Measurements from ENCODE around the gene KLHL29. TPM values are rescaled to one million over a fixed set of nuclear protein-coding genes. Genes with fewer than 3 reads are reported as not detected.
"Not testable (repeated sequence)": the region's sequence is repeated elsewhere in the genome, so short reads cannot be mapped to it uniquely, and the experiment has no call there.

The KLHL29 gene
- total RNA-seq, 5 donors from 2014 or later (not counting 1 experiment from before 2014, with no cell fraction given): 1.8 to 6.6 (median 2.5) TPM

GRCh38 chr2:23387845-23388244 is 2.9 kb downstream of the KLHL29 start:
- H3K27me3 Mint-ChIP-seq: peaks cover 48 to 61% of the 10 kb centered on the region in 2 donors
- no CpG with 5 or more reads among the region's 3 CpGs for WGBS (ENCODE audit: insufficient coverage)
- H3K27me3 ChIP-seq (replicated peaks in 1 of 2; ENCODE audit: control insufficient read depth in 2 of 2, extremely low read depth in 1 of 2, insufficient read depth in 2 of 2, low read length in 1 of 2): peaks cover 15 to 35% of the 10 kb centered on the region in 2 experiments

GRCh38 chr2:23388294-23388693 is 3.3 kb downstream of the KLHL29 start:
- CTCF ChIA-PET: no interaction called here
- peaks cover 18 to 53% (median 31%) of the 10 kb centered on the region in 3 donors for H3K4me1 Mint-ChIP-seq
- no peak overlapping the region for H3K4me3 Mint-ChIP-seq

More at GRCh38 chr2:23387845-23388244, 2.9 kb downstream of the KLHL29 start:
- POLR2A ChIA-PET: no interaction called here
- CTCF ChIA-PET: no interaction called here
- H3K4me3 Mint-ChIP-seq: peak overlapping the region in 2 of 3 donors; percentile 10 to 94
- ATAC-seq (replicated peaks in 1 of 4) (no peak), DNase-seq (no peak)
- H3K4me1 Mint-ChIP-seq: peaks cover 17 to 48% (median 29%) of the 10 kb centered on the region in 3 donors
- H3K27ac Mint-ChIP-seq: no peak overlapping the region
- peaks cover 11 to 24% of the 10 kb centered on the region in 2 experiments for H3K4me1 ChIP-seq (ENCODE audit: control insufficient read depth in 1 of 2, extremely low read depth in 1 of 2, insufficient read depth in 2 of 2, low read length in 2 of 2)
- no peaks in the 10 kb centered on the region for H3K9me3 Mint-ChIP-seq
- H3K36me3 Mint-ChIP-seq: no peaks in the 10 kb centered on the region
- no peak overlapping the region for H3K4me3 ChIP-seq (ENCODE audit: control insufficient read depth in 1 of 2, extremely low read depth in 1 of 2, low read length in 1 of 2)
- H3K9me3 ChIP-seq: no peaks in the 10 kb centered on the region
- H3K27ac ChIP-seq (ENCODE audit: low read length): no peak overlapping the region
- no peaks in the 10 kb centered on the region for H3K36me3 ChIP-seq (ENCODE audit: control insufficient read depth in 2 of 2, extremely low read depth in 1 of 2, insufficient read depth in 1 of 2, low read length in 1 of 2)

GRCh38 chr2:23388756-23389514 is 4.0 kb downstream of the KLHL29 start:
- H3K36me3 Mint-ChIP-seq: no peaks in the 10 kb centered on the region
- POLR2A ChIA-PET: no interaction called here
- WGBS (ENCODE audit: insufficient coverage): no CpG with 5 or more reads among the region's 4 CpGs
- no peaks in the 10 kb centered on the region for H3K9me3 ChIP-seq
- no peaks in the 10 kb centered on the region for H3K9me3 Mint-ChIP-seq
- H3K4me3 Mint-ChIP-seq: peak overlapping the region in 1 of 3 donors; percentile 41
- H3K36me3 ChIP-seq (ENCODE audit: control insufficient read depth in 2 of 2, extremely low read depth in 1 of 2, insufficient read depth in 1 of 2, low read length in 1 of 2): no peaks in the 10 kb centered on the region
- H3K27me3 ChIP-seq (replicated peaks in 1 of 2; ENCODE audit: control insufficient read depth in 2 of 2, extremely low read depth in 1 of 2, insufficient read depth in 2 of 2, low read length in 1 of 2): peaks cover 18 to 35% of the 10 kb centered on the region in 2 experiments
- H3K27ac ChIP-seq (ENCODE audit: low read length): no peak overlapping the region
- DNase-seq (no peak), ATAC-seq (replicated peaks in 1 of 4) (no peak)
- no peak overlapping the region for H3K4me3 ChIP-seq (ENCODE audit: control insufficient read depth in 1 of 2, extremely low read depth in 1 of 2, low read length in 1 of 2)
- CTCF ChIA-PET: no interaction called here
- H3K27ac Mint-ChIP-seq: peak overlapping the region in 1 of 2 donors; percentile 37
- peaks cover 48 to 62% of the 10 kb centered on the region in 2 donors for H3K27me3 Mint-ChIP-seq
- H3K4me1 Mint-ChIP-seq: peaks cover 21 to 59% (median 35%) of the 10 kb centered on the region in 3 donors
- H3K4me1 ChIP-seq (ENCODE audit: control insufficient read depth in 1 of 2, extremely low read depth in 1 of 2, insufficient read depth in 2 of 2, low read length in 2 of 2): peaks cover 20 to 24% of the 10 kb centered on the region in 2 experiments

More at GRCh38 chr2:23388294-23388693, 3.3 kb downstream of the KLHL29 start:
- Histone ChIP-seq H3K4me1 (ENCODE audit: control insufficient read depth in 1 of 2, extremely low read depth in 1 of 2, insufficient read depth in 2 of 2, low read length in 2 of 2) (peaks cover 14 to 24% of the 10 kb centered on the region in 2 experiments), H3K36me3 (ENCODE audit: control insufficient read depth in 2 of 2, extremely low read depth in 1 of 2, insufficient read depth in 1 of 2, low read length in 1 of 2) (no peaks in the 10 kb centered on the region), H3K27me3 (replicated peaks in 1 of 2; ENCODE audit: control insufficient read depth in 2 of 2, extremely low read depth in 1 of 2, insufficient read depth in 2 of 2, low read length in 1 of 2) (peaks cover 18 to 36% of the 10 kb centered on the region in 2 experiments), H3K4me3 (ENCODE audit: control insufficient read depth in 1 of 2, extremely low read depth in 1 of 2, low read length in 1 of 2) (no peak overlapping the region), H3K27ac (ENCODE audit: low read length) (no peak overlapping the region), H3K9me3 (no peaks in the 10 kb centered on the region)
- H3K9me3 Mint-ChIP-seq: no peaks in the 10 kb centered on the region
- WGBS (ENCODE audit: insufficient coverage): no CpG with 5 or more reads among the region's 3 CpGs
- DNase-seq (no peak), ATAC-seq (replicated peaks in 1 of 4) (no peak)
- no peak overlapping the region for H3K27ac Mint-ChIP-seq
- H3K27me3 Mint-ChIP-seq: peaks cover 48 to 63% of the 10 kb centered on the region in 2 donors
- no peaks in the 10 kb centered on the region for H3K36me3 Mint-ChIP-seq
- POLR2A ChIA-PET: no interaction called here

GRCh38 chr2:23390152-23390551 is 5.2 kb downstream of the KLHL29 start:
- ChIA-PET CTCF (no interaction called here), POLR2A (no interaction called here)
- Histone ChIP-seq H3K27ac (ENCODE audit: low read length) (no peak overlapping the region), H3K27me3 (replicated peaks in 1 of 2; ENCODE audit: control insufficient read depth in 2 of 2, extremely low read depth in 1 of 2, insufficient read depth in 2 of 2, low read length in 1 of 2) (peaks cover 15 to 30% of the 10 kb centered on the region in 2 experiments), H3K36me3 (ENCODE audit: control insufficient read depth in 2 of 2, extremely low read depth in 1 of 2, insufficient read depth in 1 of 2, low read length in 1 of 2) (no peaks in the 10 kb centered on the region), H3K4me3 (ENCODE audit: control insufficient read depth in 1 of 2, extremely low read depth in 1 of 2, low read length in 1 of 2) (no peak overlapping the region), H3K9me3 (no peaks in the 10 kb centered on the region), H3K4me1 (ENCODE audit: control insufficient read depth in 1 of 2, extremely low read depth in 1 of 2, insufficient read depth in 2 of 2, low read length in 2 of 2) (peaks cover 24 to 31% of the 10 kb centered on the region in 2 experiments)
- Mint-ChIP-seq H3K4me3 (peak overlapping the region in 1 of 3 donors; percentile 41), H3K4me1 (peaks cover 25 to 65% (median 39%) of the 10 kb centered on the region in 3 donors), H3K27me3 (peaks cover 48 to 66% of the 10 kb centered on the region in 2 donors), H3K27ac (no peak overlapping the region), H3K36me3 (no peaks in the 10 kb centered on the region), H3K9me3 (no peaks in the 10 kb centered on the region)
- 57% methylated on average over 10 of the region's 11 CpGs for WGBS (ENCODE audit: insufficient coverage)
- ATAC-seq (replicated peaks in 1 of 4) (no peak), DNase-seq (no peak)

- CTCF ChIA-PET; POLR2A ChIA-PET; H3K9me3 ChIP-seq; DNase-seq; H3K9me3 Mint-ChIP-seq; H3K27ac ChIP-seq (ENCODE audit: low read length); H3K4me3 ChIP-seq (ENCODE audit: control insufficient read depth in 1 of 2, extremely low read depth in 1 of 2, low read length in 1 of 2); H3K36me3 ChIP-seq (ENCODE audit: control insufficient read depth in 2 of 2, extremely low read depth in 1 of 2, insufficient read depth in 1 of 2, low read length in 1 of 2); ATAC-seq (replicated peaks in 1 of 4); H3K36me3 Mint-ChIP-seq: not testable (repeated sequence)
- Histone ChIP-seq H3K4me1 (ENCODE audit: control insufficient read depth in 1 of 2, extremely low read depth in 1 of 2, insufficient read depth in 2 of 2, low read length in 2 of 2) (peaks cover 19 to 31% of the 10 kb centered on the region in 2 experiments), H3K27me3 (replicated peaks in 1 of 2; ENCODE audit: control insufficient read depth in 2 of 2, extremely low read depth in 1 of 2, insufficient read depth in 2 of 2, low read length in 1 of 2) (peaks cover 15 to 27% of the 10 kb centered on the region in 2 experiments)
- Mint-ChIP-seq H3K4me1 (peaks cover 24 to 63% (median 38%) of the 10 kb centered on the region in 3 donors), H3K27me3 (peaks cover 45 to 67% of the 10 kb centered on the region in 2 donors), H3K27ac (peak overlapping the region in 1 of 2 donors; percentile 70), H3K4me3 (peak overlapping the region in 1 of 3 donors; percentile 61)
- WGBS (ENCODE audit: insufficient coverage): 33% methylated on average over 2 of the region's 10 CpGs
These were observed 6.3 kb downstream of the KLHL29 start for GRCh38 chr2:23391237-23391736.

GRCh38 chr2:23393722-23394121 is 8.7 kb downstream of the KLHL29 start:
- Histone ChIP-seq H3K4me3 (ENCODE audit: control insufficient read depth in 1 of 2, extremely low read depth in 1 of 2, low read length in 1 of 2) (no peak overlapping the region), H3K27me3 (replicated peaks in 1 of 2; ENCODE audit: control insufficient read depth in 2 of 2, extremely low read depth in 1 of 2, insufficient read depth in 2 of 2, low read length in 1 of 2) (peaks cover 8 to 22% of the 10 kb centered on the region in 2 experiments), H3K27ac (ENCODE audit: low read length) (no peak overlapping the region), H3K9me3 (no peaks in the 10 kb centered on the region), H3K36me3 (ENCODE audit: control insufficient read depth in 2 of 2, extremely low read depth in 1 of 2, insufficient read depth in 1 of 2, low read length in 1 of 2) (no peaks in the 10 kb centered on the region), H3K4me1 (ENCODE audit: control insufficient read depth in 1 of 2, extremely low read depth in 1 of 2, insufficient read depth in 2 of 2, low read length in 2 of 2) (peaks cover 10 to 27% of the 10 kb centered on the region in 2 experiments)
- WGBS (ENCODE audit: insufficient coverage): 40% methylated on average over 1 of the region's 8 CpGs
- peaks cover 19 to 60% (median 33%) of the 10 kb centered on the region in 3 donors for H3K4me1 Mint-ChIP-seq
- ATAC-seq (replicated peaks in 1 of 4) (no peak), DNase-seq (no peak)
- H3K4me3 Mint-ChIP-seq: peak overlapping the region in 1 of 3 donors; percentile 55
- POLR2A ChIA-PET: no interaction called here
- H3K36me3 Mint-ChIP-seq: no peaks in the 10 kb centered on the region
- H3K27me3 Mint-ChIP-seq: peaks cover 31 to 51% of the 10 kb centered on the region in 2 donors
- no peak overlapping the region for H3K27ac Mint-ChIP-seq
- CTCF ChIA-PET: interaction anchor here in 1 of 2 donors (1.1 kb wide), 1 partner anchor 11 kb away, joined by 4 read pairs; no protein-coding TSS in a partner anchor
- H3K9me3 Mint-ChIP-seq: no peaks in the 10 kb centered on the region
